Hepatocyte (in vitro differentiated cells): ENCODE results near the gene TTC39B.
A peak's percentile ranks its signal among the peaks of the same experiment; 100 is the strongest.

ENCODE experiments used
- CTCF ChIP-seq: fragments of 200-600 bp; sonication (generic); IDR thresholded peaks from 2 replicates; pipeline ENCODE4 v1.5.1; 2016; ENCODE audit warnings: antibody characterized with exemption, mild to moderate bottlenecking; ENCODE audit not compliant: poor library complexity
- EZH2 ChIP-seq: fragments of 200-600 bp; sonication (generic); IDR thresholded peaks from 2 replicates; pipeline ENCODE4 v1.6.1; 2016; ENCODE audit warnings: antibody characterized with exemption, mild to moderate bottlenecking, borderline replicate concordance
- EZH2phosphoT487 ChIP-seq: fragments of 200-600 bp; sonication (generic); IDR thresholded peaks from one replicate; pipeline ENCODE4 v1.6.1; 2018; ENCODE audit warnings: antibody characterized with exemption, mild to moderate bottlenecking, low read depth, moderate library complexity; ENCODE audit not compliant: unreplicated experiment, severe bottlenecking

DNA sequence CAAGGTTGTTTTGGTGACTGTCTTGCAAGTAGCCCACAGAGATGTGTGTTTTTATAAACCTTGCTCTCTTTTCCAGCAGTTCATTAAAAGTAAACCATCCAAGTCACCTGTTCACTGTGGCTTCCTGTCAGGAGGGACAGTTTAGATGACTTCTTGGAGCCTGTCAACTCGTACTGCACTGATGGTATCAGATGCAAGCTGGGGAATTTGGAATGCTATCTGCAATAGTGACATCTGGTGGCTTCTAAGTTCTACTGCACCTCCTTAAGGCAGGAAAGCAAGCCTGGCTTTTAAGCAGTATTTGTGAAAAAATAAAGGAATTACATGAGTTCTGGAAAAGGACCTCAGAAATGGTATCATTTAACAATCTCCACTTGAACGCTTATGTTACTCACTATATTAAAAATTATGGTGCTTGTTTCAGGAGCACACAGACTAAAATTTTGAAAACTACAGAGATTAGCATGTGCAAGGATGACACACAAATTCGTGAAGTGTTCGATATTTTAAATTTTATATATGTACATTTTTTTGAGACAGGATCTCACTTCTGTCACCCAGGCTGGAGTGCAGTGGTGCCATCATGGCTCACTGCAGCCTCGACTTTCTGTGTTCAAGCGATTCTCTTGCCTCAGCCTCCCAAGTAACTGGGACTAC lies 164.0 kb downstream of the TTC39B start:
- TF ChIP-seq EZH2 (no peak), CTCF (peak; percentile 88), EZH2phosphoT487 (no peak)
